ENCODE results near the gene TPRX2. TPM values are rescaled to one million over a fixed set of nuclear protein-coding genes. Genes with fewer than 3 reads are reported as not detected.

TPRX2 gene
- total RNA-seq, 1 experiment from 2014 or later: not detected

- TF ChIP-seq CTCF (IDR thresholded peaks at IDR 0.05 in 2 of 3, conservative IDR thresholded peaks at IDR 0.05 in 1 of 3; ENCODE audit: borderline replicate concordance in 1 of 3, insufficient read depth in 1 of 3, low read depth in 2 of 3, low read length in 2 of 3) (no peak), RAD21 (IDR thresholded peaks at IDR 0.05; ENCODE audit: low read depth) (no peak)
These were observed 38.6 kb upstream of the TPRX2 start (continued) for GRCh38 chr19:47820410-47820809.

- DNase-seq (ENCODE audit: low read depth, low spot score) (no peak), ATAC-seq (no peak)
- H3K4me3 ChIP-seq (replicated peaks in 1 of 2; ENCODE audit: low read depth in 1 of 2, low read length in 2 of 2): no peak within 1 kb of the TSS
- H3K9me3 ChIP-seq (ENCODE audit: control insufficient read depth in 1 of 2, insufficient read depth in 1 of 2, low read depth in 1 of 2, low read length in 2 of 2): peaks cover 0 to under 1% of the 10 kb centered on the region in 2 experiments; a peak in 1 of 4 replicates
- H3K9ac ChIP-seq (ENCODE audit: low read length): no peak within 1 kb of the TSS
- no peak within 1 kb of the TSS for H3K27ac ChIP-seq (ENCODE audit: low read depth, low read length)
- RAD21 ChIA-PET (ENCODE audit: low non-redundant PET in 1 of 2, low total read pairs in 2 of 2, uncharacterized antibody in 2 of 2, unreplicated experiment in 2 of 2): no interaction called here
- no peaks in the 10 kb centered on the region for H3K4me1 ChIP-seq (ENCODE audit: control insufficient read depth in 1 of 2, insufficient read depth in 2 of 2, low read length in 2 of 2)
- H3K4me2 ChIP-seq (ENCODE audit: low read length): no peak within 1 kb of the TSS
- no peaks in the 10 kb centered on the region for H4K20me1 ChIP-seq (ENCODE audit: insufficient read depth)
- BruUV-seq (replicated peaks): no TSS peak
- H3K36me3 ChIP-seq (ENCODE audit: control insufficient read depth in 1 of 2, insufficient read depth in 2 of 2, low read length in 2 of 2): no peaks in the 10 kb centered on the region
- CTCF ChIA-PET: no interaction called here
- H3K27me3 ChIP-seq (ENCODE audit: insufficient read depth, low read length): no peaks in the 10 kb centered on the region; the same call in 1 of the 2 replicates
- POLR2A ChIA-PET: no interaction called here
- no peak within 1 kb of the TSS for H2AFZ ChIP-seq (ENCODE audit: low read depth, low read length, poor library complexity, severe bottlenecking)
- H3K9me2 ChIP-seq (ENCODE audit: insufficient read depth): no peaks in the 10 kb centered on the region
- no peaks in the 10 kb centered on the region for H3K79me2 ChIP-seq (ENCODE audit: insufficient read depth, low read length)
- TF ChIP-seq ELF1 (IDR thresholded peaks at IDR 0.05; ENCODE audit: borderline replicate concordance, low read depth) (no peak), EZH2 (IDR thresholded peaks at IDR 0.05) (no peak), EZH2phosphoT487 (IDR thresholded peaks at IDR 0.05; ENCODE audit: borderline replicate concordance) (no peak), FOSL1 (IDR thresholded peaks at IDR 0.05; ENCODE audit: low read depth) (no peak), CEBPB (IDR thresholded peaks at IDR 0.05; ENCODE audit: low read depth) (no peak), SP1 (IDR thresholded peaks at IDR 0.05; ENCODE audit: low read depth) (no peak), POLR2AphosphoS5 (IDR thresholded peaks at IDR 0.05; ENCODE audit: low read depth, low read length) (no peak)
- intact Hi-C loops (cut with micrococcal nuclease): no loop called here
These were observed 37.5 kb upstream of the TPRX2 start, which contains the start of gene CRX for GRCh38 chr19:47821460-47822020. CRX (plus strand) TSS chr19:47821937; CDS start chr19:47834444, 12,507 bp downstream.
